DND-41 (cell line): ENCODE measurements around the gene C16orf74.

Experiments
- ATAC-seq: fragments of 200-7000 bp; cut with Tn5 transposase; 3 replicates; pipeline ENCODE4 v1.9.1; 2021; ENCODE audit warnings: low read depth; ENCODE audit not compliant: insufficient read depth
- DNase-seq: peaks from one replicate; pipeline ENCODE4 v3.0.0-alpha.2; 2020
- H2AFZ ChIP-seq: 2 replicates; pipeline ENCODE4 v1.6.0; 2012; ENCODE audit warnings: low read depth, low read length
- H3K27ac ChIP-seq: 2 replicates; pipeline ENCODE4 v1.5.1; 2012; ENCODE audit warnings: low read length, inconsistent platforms
- H3K27me3 ChIP-seq: fragments of 200-600 bp; sonication (generic); 2 replicates; pipeline ENCODE4 v1.6.0; 2012; ENCODE audit warnings: low read length, mild to moderate bottlenecking, inconsistent platforms; ENCODE audit not compliant: insufficient read depth, poor library complexity
- H3K36me3 ChIP-seq: 2 replicates; pipeline ENCODE4 v1.5.1; 2012; ENCODE audit warnings: low read length, inconsistent platforms; ENCODE audit not compliant: insufficient read depth
- H3K4me1 ChIP-seq: 2 replicates; pipeline ENCODE4 v1.5.1; 2012; ENCODE audit warnings: mild to moderate bottlenecking, low read length; ENCODE audit not compliant: insufficient read depth
- H3K4me2 ChIP-seq: 2 replicates; pipeline ENCODE4 v1.6.0; 2012; ENCODE audit warnings: mild to moderate bottlenecking, moderate library complexity, low read length, inconsistent platforms; ENCODE audit not compliant: insufficient read depth
- H3K4me3 ChIP-seq, 2 experiments: fragments of 200-600 bp in 1 of 2; shearing (Covaris generic) in 1 of 2; 2 replicates each; pipeline ENCODE4 v1.5.1; 2012 to 2016; ENCODE audit warnings: inconsistent platforms in 2 of 2, low read length in 2 of 2, mild to moderate bottlenecking in 2 of 2, low read depth in 1 of 2, moderate library complexity in 1 of 2
- H3K79me2 ChIP-seq: 2 replicates; pipeline ENCODE4 v1.6.0; 2012; ENCODE audit warnings: low read length, inconsistent platforms; ENCODE audit not compliant: insufficient read depth
- H3K9ac ChIP-seq: 2 replicates; pipeline ENCODE4 v1.6.0; 2012; ENCODE audit warnings: low read depth, mild to moderate bottlenecking, inconsistent platforms, low read length, moderate library complexity
- H3K9me3 ChIP-seq: 2 replicates; pipeline ENCODE4 v1.5.1; 2012; ENCODE audit warnings: low read length, moderate library complexity, mild to moderate bottlenecking, inconsistent platforms; ENCODE audit not compliant: insufficient read depth, severe bottlenecking
- H4K20me1 ChIP-seq: 2 replicates; pipeline ENCODE4 v1.6.0; 2012; ENCODE audit warnings: low read length; ENCODE audit not compliant: insufficient read depth
- EZH2 ChIP-seq: IDR thresholded peaks from 3 replicates; pipeline ENCODE4 v1.6.1; 2012; ENCODE audit warnings: borderline replicate concordance, low read depth, mild to moderate bottlenecking, moderate library complexity, low read length, inconsistent platforms; ENCODE audit not compliant: severe bottlenecking
- TF ChIP-seq, protein P1 (sequence below): IDR thresholded peaks from 2 replicates; pipeline ENCODE4 v1.5.1; 2012; ENCODE audit warnings: borderline replicate concordance, low read length, moderate library complexity, mild to moderate bottlenecking; ENCODE audit not compliant: poor library complexity, severe bottlenecking; ENCODE audit errors: extremely low read depth

Gene C16orf74

DNA sequence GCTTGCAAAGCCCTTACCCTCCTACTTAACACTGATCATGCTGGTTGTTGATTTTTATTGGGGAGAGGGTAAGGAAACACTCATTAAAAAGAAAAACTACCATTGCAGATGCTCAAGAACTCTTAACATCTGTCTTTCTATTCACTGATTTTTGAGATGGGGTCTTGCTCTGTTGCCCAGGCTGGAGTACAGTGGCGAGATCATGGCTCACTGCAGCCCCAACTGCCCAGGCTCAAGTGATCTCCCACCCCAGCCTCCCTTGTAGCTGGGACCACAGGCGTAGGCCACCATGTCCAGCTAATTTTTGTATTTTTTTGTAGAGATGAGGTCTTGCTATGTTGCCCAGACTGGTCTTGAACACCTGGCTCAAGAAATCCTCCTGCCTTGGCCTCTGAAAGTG is 33.9 kb upstream of the C16orf74 start:
- Histone ChIP-seq H3K79me2 (peaks cover 45% of the 10 kb centered on the region), H3K9me3 (no peaks in the 10 kb centered on the region), H3K36me3 (peaks cover 85% of the 10 kb centered on the region), H3K4me1 (no peaks in the 10 kb centered on the region), H3K27ac (no peak overlapping the region), H3K4me2 (no peak overlapping the region), H3K9ac (no peak overlapping the region), H2AFZ (no peak overlapping the region), H3K4me3 (no peak overlapping the region), H3K27me3 (no peaks in the 10 kb centered on the region), H4K20me1 (peaks cover 61% of the 10 kb centered on the region)
- TF ChIP-seq, protein P1, sequence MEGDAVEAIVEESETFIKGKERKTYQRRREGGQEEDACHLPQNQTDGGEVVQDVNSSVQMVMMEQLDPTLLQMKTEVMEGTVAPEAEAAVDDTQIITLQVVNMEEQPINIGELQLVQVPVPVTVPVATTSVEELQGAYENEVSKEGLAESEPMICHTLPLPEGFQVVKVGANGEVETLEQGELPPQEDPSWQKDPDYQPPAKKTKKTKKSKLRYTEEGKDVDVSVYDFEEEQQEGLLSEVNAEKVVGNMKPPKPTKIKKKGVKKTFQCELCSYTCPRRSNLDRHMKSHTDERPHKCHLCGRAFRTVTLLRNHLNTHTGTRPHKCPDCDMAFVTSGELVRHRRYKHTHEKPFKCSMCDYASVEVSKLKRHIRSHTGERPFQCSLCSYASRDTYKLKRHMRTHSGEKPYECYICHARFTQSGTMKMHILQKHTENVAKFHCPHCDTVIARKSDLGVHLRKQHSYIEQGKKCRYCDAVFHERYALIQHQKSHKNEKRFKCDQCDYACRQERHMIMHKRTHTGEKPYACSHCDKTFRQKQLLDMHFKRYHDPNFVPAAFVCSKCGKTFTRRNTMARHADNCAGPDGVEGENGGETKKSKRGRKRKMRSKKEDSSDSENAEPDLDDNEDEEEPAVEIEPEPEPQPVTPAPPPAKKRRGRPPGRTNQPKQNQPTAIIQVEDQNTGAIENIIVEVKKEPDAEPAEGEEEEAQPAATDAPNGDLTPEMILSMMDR: no peak
- TF ChIP-seq EZH2: no peak
- ATAC-seq: no peak
- no peak for DNase-seq

DNA sequence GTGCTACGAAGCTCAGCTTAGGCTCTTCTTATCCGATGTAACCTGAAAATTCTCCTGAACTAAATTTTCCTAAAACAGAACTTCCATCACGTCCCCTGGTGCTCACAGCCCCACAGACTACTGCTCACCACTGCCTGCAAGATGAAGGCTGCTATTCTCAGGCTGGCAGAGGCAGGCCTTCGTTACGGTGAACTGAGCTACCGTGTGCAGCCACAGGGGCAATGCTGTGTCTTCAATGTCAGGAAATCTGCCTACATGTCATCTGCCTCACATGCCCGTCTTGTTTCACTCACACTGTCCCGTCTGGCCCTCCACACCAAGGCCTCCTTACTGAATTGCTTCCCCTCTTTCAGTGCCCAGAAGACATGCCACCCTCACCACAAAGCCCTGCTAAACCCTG is 32.5 kb upstream of the C16orf74 start:
- no peak overlapping the region for H3K4me2 ChIP-seq
- H3K9me3 ChIP-seq: no peaks in the 10 kb centered on the region
- no peak overlapping the region for H3K27ac ChIP-seq
- DNase-seq: no peak
- H4K20me1 ChIP-seq: peaks cover 61% of the 10 kb centered on the region
- no peak overlapping the region for H3K9ac ChIP-seq
- TF ChIP-seq, protein P1: no peak
- no peak for TF ChIP-seq EZH2
- no peak overlapping the region for H3K4me3 ChIP-seq
- peaks cover 89% of the 10 kb centered on the region for H3K36me3 ChIP-seq
- no peaks in the 10 kb centered on the region for H3K27me3 ChIP-seq
- H3K4me1 ChIP-seq: no peaks in the 10 kb centered on the region
- H3K79me2 ChIP-seq: peaks cover 36% of the 10 kb centered on the region
- H2AFZ ChIP-seq: no peak overlapping the region
- ATAC-seq: no peak

DNA sequence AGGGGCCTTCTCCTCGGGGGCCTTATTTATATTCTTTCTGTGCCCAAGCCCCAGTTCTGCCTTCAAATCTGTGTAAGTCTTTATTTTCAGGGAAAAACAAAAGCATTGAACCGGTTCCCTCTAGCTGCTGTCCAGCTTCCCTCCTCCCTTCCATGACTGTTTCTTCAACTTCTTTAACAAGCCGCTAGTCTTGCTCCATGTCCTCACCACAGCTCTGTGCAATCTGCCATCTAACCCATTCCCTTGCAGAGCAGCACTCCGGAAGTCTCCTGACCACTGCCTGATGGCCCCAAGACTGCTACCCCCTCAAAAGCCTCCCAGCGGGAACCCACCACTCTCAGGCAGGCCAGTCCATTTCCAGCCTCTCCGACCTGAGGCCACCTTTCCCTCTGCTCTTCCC is 31.6 kb upstream of the C16orf74 start:
- Histone ChIP-seq H3K27ac (no peak overlapping the region), H3K4me3 (no peak overlapping the region), H4K20me1 (peaks cover 51% of the 10 kb centered on the region), H3K79me2 (peaks cover 28% of the 10 kb centered on the region), H3K9ac (no peak overlapping the region), H3K4me1 (no peaks in the 10 kb centered on the region), H3K4me2 (no peak overlapping the region), H3K36me3 (peaks cover 89% of the 10 kb centered on the region), H2AFZ (no peak overlapping the region), H3K9me3 (no peaks in the 10 kb centered on the region), H3K27me3 (no peaks in the 10 kb centered on the region)
- DNase-seq (no peak), ATAC-seq (no peak)
- no peak for TF ChIP-seq EZH2

DNA sequence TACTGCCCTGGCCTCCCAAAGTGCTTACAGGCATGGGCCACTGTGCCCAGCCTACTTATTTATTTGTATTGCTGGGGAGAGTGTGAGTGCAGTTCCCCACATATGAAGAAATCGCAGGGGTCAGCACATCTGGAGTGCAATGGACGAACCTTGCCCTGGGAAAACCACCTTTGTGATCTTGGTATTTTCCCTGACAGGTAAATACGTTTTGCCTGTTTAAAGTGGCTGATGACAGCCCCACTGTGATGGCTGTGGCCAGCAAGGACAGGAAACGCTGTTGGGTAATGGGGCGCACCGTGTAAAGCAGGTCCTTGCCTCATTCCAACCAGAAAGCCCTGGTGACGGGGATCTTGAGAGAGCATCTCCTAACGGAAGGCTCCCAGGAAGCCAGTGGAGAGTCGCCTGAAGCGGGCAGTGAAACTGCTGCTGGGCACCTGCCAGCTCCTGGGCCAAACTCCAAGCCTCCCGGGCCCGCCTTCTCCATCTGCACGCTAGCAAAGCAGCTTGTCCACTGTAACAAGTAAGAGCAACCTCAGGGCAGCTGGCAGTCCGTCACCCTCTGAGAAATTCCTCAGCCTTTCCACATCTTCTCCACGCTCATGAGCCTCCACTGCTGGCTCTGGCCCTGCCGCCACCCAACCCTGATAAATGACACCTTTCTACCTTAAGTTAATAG is 30.9 kb upstream of the C16orf74 start:
- no peaks in the 10 kb centered on the region for H3K4me1 ChIP-seq
- H4K20me1 ChIP-seq: peaks cover 45% of the 10 kb centered on the region
- no peak overlapping the region for H3K9ac ChIP-seq
- TF ChIP-seq EZH2: no peak
- TF ChIP-seq, protein P1: no peak
- no peaks in the 10 kb centered on the region for H3K27me3 ChIP-seq
- DNase-seq (no peak), ATAC-seq (no peak)
- peaks cover 22% of the 10 kb centered on the region for H3K79me2 ChIP-seq
- H3K9me3 ChIP-seq: no peaks in the 10 kb centered on the region
- H3K36me3 ChIP-seq: peaks cover 89% of the 10 kb centered on the region
- H3K4me2 ChIP-seq: no peak overlapping the region
- H3K27ac ChIP-seq: no peak overlapping the region
- H2AFZ ChIP-seq: no peak overlapping the region
- no peak overlapping the region for H3K4me3 ChIP-seq
